WTC11 (cell line): ENCODE measurements around the gene ZNF593OS. TPM values are rescaled to one million over a fixed set of nuclear protein-coding genes. Genes with fewer than 3 reads are reported as not detected.
A peak's percentile ranks its signal among the peaks of the same experiment; 100 is the strongest.

Source experiments
- ATAC-seq: fragments of 200-7000 bp; cut with Tn5 transposase; 2 replicates; pipeline ENCODE4 v1.10.0; 2021; ENCODE audit warnings: mild to moderate bottlenecking, moderate library complexity
- CTCF ChIA-PET: fragments of 300-600 bp; sonication (Branson Sonifier 250); formaldehyde crosslinking; loops from one replicate; lab custom pipeline; 2021; ENCODE audit warnings: antibody characterized with exemption; lab: Charles Lee
- POLR2A ChIA-PET: fragments of 350-600 bp; sonication (Branson Sonifier 250); formaldehyde crosslinking; loops from one replicate; lab custom pipeline; 2021; ENCODE audit warnings: antibody characterized with exemption; lab: Charles Lee
- DNase-seq: peaks from one replicate; pipeline ENCODE4 v3.0.0; 2021; ENCODE audit warnings: low spot score
- H3K27ac Mint-ChIP-seq: 2 replicates; pipeline ENCODE4 v1.8.0; 2021; ENCODE audit warnings: mixed read lengths
- H3K27me3 Mint-ChIP-seq: 2 replicates; pipeline ENCODE4 v1.8.0; 2021; ENCODE audit warnings: low read depth, mild to moderate bottlenecking, moderate library complexity, mixed read lengths
- H3K36me3 Mint-ChIP-seq: 2 replicates; pipeline ENCODE4 v1.8.0; 2021; ENCODE audit warnings: mixed read lengths
- H3K4me1 Mint-ChIP-seq: 2 replicates; pipeline ENCODE4 v1.8.0; 2022; ENCODE audit warnings: mixed read lengths
- H3K4me3 Mint-ChIP-seq: 2 replicates; pipeline ENCODE4 v1.8.0; 2021; ENCODE audit warnings: mild to moderate bottlenecking, moderate library complexity, mixed read lengths
- H3K9me3 Mint-ChIP-seq: 2 replicates; pipeline ENCODE4 v1.8.0; 2021; ENCODE audit warnings: mixed read lengths
- ARID4B ChIP-seq: sonication (generic); formaldehyde crosslinking; IDR thresholded peaks from 2 replicates; pipeline ENCODE4 v1.8.0; 2023; ENCODE audit warnings: missing genetic modification reagents, mild to moderate bottlenecking, borderline replicate concordance
- ATF6 ChIP-seq: sonication (generic); formaldehyde crosslinking; IDR thresholded peaks from 2 replicates; pipeline ENCODE4 v1.8.1; 2023; ENCODE audit warnings: mild to moderate bottlenecking, missing genetic modification reagents
- ETV6 ChIP-seq: sonication (generic); formaldehyde crosslinking; IDR thresholded peaks from 2 replicates; pipeline ENCODE4 v1.8.1; 2022; ENCODE audit warnings: mild to moderate bottlenecking, missing genetic modification reagents
- FOXK1 ChIP-seq: sonication (generic); formaldehyde crosslinking; IDR thresholded peaks from 2 replicates; pipeline ENCODE4 v1.8.0; 2022; ENCODE audit warnings: mild to moderate bottlenecking, moderate library complexity, missing genetic modification reagents
- HMGXB4 ChIP-seq: sonication (generic); formaldehyde crosslinking; IDR thresholded peaks from 2 replicates; pipeline ENCODE4 v1.8.1; 2023; ENCODE audit warnings: mild to moderate bottlenecking, moderate library complexity, missing genetic modification reagents
- MAX ChIP-seq: sonication (generic); formaldehyde crosslinking; IDR thresholded peaks from 2 replicates; pipeline ENCODE4 v1.8.0; 2022; ENCODE audit warnings: mild to moderate bottlenecking, missing genetic modification reagents
- PRDM15 ChIP-seq: sonication (generic); formaldehyde crosslinking; IDR thresholded peaks from 2 replicates; pipeline ENCODE4 v1.8.0; 2022; ENCODE audit warnings: missing genetic modification reagents
- TEAD4 ChIP-seq: sonication (generic); formaldehyde crosslinking; IDR thresholded peaks from 2 replicates; pipeline ENCODE4 v1.8.0; 2022; ENCODE audit warnings: mild to moderate bottlenecking, missing genetic modification reagents
- ZNF416 ChIP-seq: fragments of 250-450 bp; sonication (Bioruptor Pico); IDR thresholded peaks from 2 replicates; pipeline ENCODE4 v1.9.0; 2021; ENCODE audit warnings: mild to moderate bottlenecking, inconsistent platforms
- ZNF423 ChIP-seq: fragments of 250-450 bp; sonication (Bioruptor Pico); IDR thresholded peaks from 2 replicates; pipeline ENCODE4 v2.1.2; 2022; ENCODE audit warnings: mild to moderate bottlenecking, moderate library complexity
- ZNF532 ChIP-seq: fragments of 250-450 bp; sonication (Bioruptor Pico); IDR thresholded peaks from 2 replicates; pipeline ENCODE4 v1.9.0; 2021; ENCODE audit warnings: mild to moderate bottlenecking, borderline replicate concordance
- total RNA-seq: library from RNA; stranded (reverse); gene quantifications from 3 replicates; pipeline ENCODE4 v1.2.3, GENCODE V29; 2021

ZNF593OS gene
- total RNA-seq, 1 experiment from 2014 or later, result not detected

- no peak for TF ChIP-seq PRDM15 (CRISPR knock-in tag)
- TF ChIP-seq ATF6 (CRISPR knock-in tag), result no peak
- TF ChIP-seq ETV6 (CRISPR knock-in tag), result no peak
Measured at GRCh38 chr1:26180010-26180506, 8.4 kb upstream of the ZNF593OS start (continued).

GRCh38 chr1:26177182-26177684 is 5.6 kb upstream of the ZNF593OS start, which contains the start of gene CNKSR1:
Gene CNKSR1, plus strand, starts transcription at chr1:26177491. Its CDS starts 57 bp downstream, at chr1:26177548.
- H3K36me3 Mint-ChIP-seq, result 0 out of 2 replicates have a peak, but pooled peaks cover 2% of the 10 kb centered on the region
- no peaks in the 10 kb centered on the region for H3K9me3 Mint-ChIP-seq
- H3K27me3 Mint-ChIP-seq, result no peaks in the 10 kb centered on the region
- peak within 1 kb of the TSS; percentile 82 for H3K4me3 Mint-ChIP-seq
- peak; percentile 100 for ATAC-seq
- POLR2A ChIA-PET, result interaction anchor here (0.6 to 0.7 kb wide), 2 partner anchors 12 to 102 kb away, joined by 3 to 4 read pairs; no protein-coding TSS in a partner anchor
- H3K27ac Mint-ChIP-seq, result peak within 1 kb of the TSS; percentile 97
- DNase-seq, result peak; percentile 94
- CTCF ChIA-PET, result interaction anchor here (0.6 to 3.4 kb wide), 33 partner anchors 9 to 688 kb away, joined by 3 to 68 read pairs (median 4); partner anchors contain the start of genes CATSPER4, CEP85, MTFR1L and SH3BGRL3
- H3K4me1 Mint-ChIP-seq, result peaks cover 10% of the 10 kb centered on the region
- peak; percentile 70 for TF ChIP-seq TEAD4
- TF ChIP-seq FOXK1 (CRISPR knock-in tag), result 0 out of 2 replicates have a peak, but pooled peaks have one; percentile 28
- TF ChIP-seq ETV6 (CRISPR knock-in tag), result 0 out of 2 replicates have a peak, but pooled peaks have one; percentile 16
- no peak for TF ChIP-seq ZNF416 (CRISPR knock-in tag)
- TF ChIP-seq HMGXB4, result peak; percentile 39; the same call in 1 of the 2 replicates
- TF ChIP-seq ZNF423 (CRISPR knock-in tag), result peak; percentile 69; the same call in 1 of the 2 replicates
- no peak for TF ChIP-seq ZNF532 (CRISPR knock-in tag)
- TF ChIP-seq ARID4B (CRISPR knock-in tag), result no peak; the same call in 1 of the 2 replicates
- no peak for TF ChIP-seq ATF6 (CRISPR knock-in tag)
- peak; percentile 63; the same call in 1 of the 2 replicates for TF ChIP-seq MAX
